ENCODE measurements around the gene PANK2. TPM values are rescaled to one million over a fixed set of nuclear protein-coding genes. Genes with fewer than 3 reads are reported as not detected.

PANK2 gene
- total RNA-seq, 2 experiments from 2014 or later = 49.0 to 51.1 TPM

- TF ChIP-seq CTCF (IDR thresholded peaks at IDR 0.05) = no peak
- Mint-ChIP-seq H3K4me1 (ENCODE audit: low read depth) (peaks cover 39% of the 10 kb centered on the region), H3K9me3 (no peaks in the 10 kb centered on the region), H3K27ac (peak overlapping the region; percentile 36), H3K27me3 (no peaks in the 10 kb centered on the region), H3K36me3 (ENCODE audit: low read depth) (peaks cover 88% of the 10 kb centered on the region), H3K4me3 (no peak overlapping the region)
- Histone ChIP-seq H3K36me3 (ENCODE audit: insufficient read depth, low read length) (peaks cover 82% of the 10 kb centered on the region), H3K4me3 (ENCODE audit: low read length) (no peak overlapping the region), H3K27me3 (ENCODE audit: control insufficient read depth in 1 of 2, insufficient read depth in 2 of 2, low read length in 2 of 2) (no peaks in the 10 kb centered on the region), H3K9me3 (ENCODE audit: control insufficient read depth in 1 of 2, insufficient read depth in 1 of 2, low read length in 2 of 2) (no peaks in the 10 kb centered on the region), H3K4me1 (ENCODE audit: insufficient read depth, low read length) (peaks cover 12% of the 10 kb centered on the region), H3K27ac (ENCODE audit: low read depth in 1 of 2, low read length in 2 of 2) (no peak overlapping the region)
- intact Hi-C loops (cut with DNase I, micrococcal nuclease) = no loop called here
- ChIA-PET POLR2A (no interaction called here), CTCF (no interaction called here)
- ATAC-seq (ENCODE audit: poor library complexity) (no peak), DNase-seq (no peak)
Measured at GRCh38 chr20:3919352-3919751, 30.2 kb downstream of the PANK2 start.

GRCh38 chr20:3922223-3922982 is 33.2 kb downstream of the PANK2 start:
- Mint-ChIP-seq H3K9me3 (no peaks in the 10 kb centered on the region), H3K4me1 (ENCODE audit: low read depth) (peaks cover 36% of the 10 kb centered on the region), H3K27ac (peak overlapping the region; percentile 61), H3K27me3 (no peaks in the 10 kb centered on the region), H3K36me3 (ENCODE audit: low read depth) (peaks cover 79% of the 10 kb centered on the region), H3K4me3 (no peak overlapping the region)
- ChIA-PET POLR2A (no interaction called here), CTCF (interaction anchor here (1.3 kb wide), 1 partner anchor 104 kb away, joined by 3 read pairs; no protein-coding TSS in a partner anchor)
- Histone ChIP-seq H3K4me1 (ENCODE audit: insufficient read depth, low read length) (peaks cover 14% of the 10 kb centered on the region), H3K4me3 (ENCODE audit: low read length) (no peak overlapping the region), H3K27me3 (ENCODE audit: control insufficient read depth in 1 of 2, insufficient read depth in 2 of 2, low read length in 2 of 2) (no peaks in the 10 kb centered on the region), H3K36me3 (ENCODE audit: insufficient read depth, low read length) (peaks cover 63% of the 10 kb centered on the region), H3K27ac (ENCODE audit: low read depth in 1 of 2, low read length in 2 of 2) (no peak overlapping the region), H3K9me3 (ENCODE audit: control insufficient read depth in 1 of 2, insufficient read depth in 1 of 2, low read length in 2 of 2) (no peaks in the 10 kb centered on the region)
- no peak for TF ChIP-seq CTCF (IDR thresholded peaks at IDR 0.05)
- no peak for DNase-seq
- no peak for ATAC-seq (ENCODE audit: poor library complexity)
- intact Hi-C loops (cut with DNase I, micrococcal nuclease) = no loop called here

- Histone ChIP-seq H3K36me3 (ENCODE audit: insufficient read depth, low read length) (peaks cover 61% of the 10 kb centered on the region), H3K27me3 (ENCODE audit: control insufficient read depth in 1 of 2, insufficient read depth in 2 of 2, low read length in 2 of 2) (no peaks in the 10 kb centered on the region), H3K4me3 (ENCODE audit: low read length) (no peak overlapping the region), H3K9me3 (ENCODE audit: control insufficient read depth in 1 of 2, insufficient read depth in 1 of 2, low read length in 2 of 2) (no peaks in the 10 kb centered on the region), H3K27ac (ENCODE audit: low read depth in 1 of 2, low read length in 2 of 2) (no peak overlapping the region), H3K4me1 (ENCODE audit: insufficient read depth, low read length) (peaks cover 14% of the 10 kb centered on the region)
- H3K36me3 Mint-ChIP-seq (ENCODE audit: low read depth) = peaks cover 76% of the 10 kb centered on the region
- H3K4me1 Mint-ChIP-seq (ENCODE audit: low read depth) = peaks cover 41% of the 10 kb centered on the region
- H3K27ac Mint-ChIP-seq = peak overlapping the region; percentile 61
- intact Hi-C loops (cut with DNase I, micrococcal nuclease) = no loop called here
- ChIA-PET CTCF (interaction anchor here (1.3 kb wide), 1 partner anchor 104 kb away, joined by 3 read pairs; no protein-coding TSS in a partner anchor), POLR2A (no interaction called here)
- ATAC-seq (ENCODE audit: poor library complexity) (no peak), DNase-seq (no peak)
- no peak for TF ChIP-seq CTCF (IDR thresholded peaks at IDR 0.05)
- no peaks in the 10 kb centered on the region for H3K9me3 Mint-ChIP-seq
- H3K27me3 Mint-ChIP-seq = no peaks in the 10 kb centered on the region
- H3K4me3 Mint-ChIP-seq = no peak overlapping the region
Measured at GRCh38 chr20:3922983-3923339, 33.8 kb downstream of the PANK2 start.
